Right lobe of liver (tissue), 6 donors: ENCODE measurements around the gene KCNA3. TPM values are rescaled to one million over a fixed set of nuclear protein-coding genes. Genes with fewer than 3 reads are reported as not detected.
"Not testable (repeated sequence)": the region's sequence is repeated elsewhere in the genome, so short reads cannot be mapped to it uniquely, and the experiment has no call there.

Source experiments
- ATAC-seq, 4 donors: fragments of 200-7000 bp; cut with Tn5 transposase; one replicate each; pipeline ENCODE4 v1.9.1; 2020; ENCODE audit warnings: mild to moderate bottlenecking in 4 of 4, moderate library complexity in 4 of 4
- DNase-seq, 3 donors: peaks; one replicate each; pipeline ENCODE4 v3.0.0-alpha.2; 2020
- H3K27ac ChIP-seq, 3 donors: fragments of 200-600 bp; one replicate each; pipeline ENCODE4 v1.8.0; 2022
- H3K27me3 ChIP-seq, 2 donors: fragments of 200-600 bp; one replicate each; pipeline ENCODE4 v1.8.0; 2022
- H3K36me3 ChIP-seq, 4 donors: fragments of 200-600 bp; sonication (generic) in 1 of 4; one replicate each; pipeline versions ENCODE4 v1.5.1 to v1.8.0; 2017 to 2022; ENCODE audit warnings: control low read depth in 1 of 4
- H3K4me1 ChIP-seq, 4 donors: fragments of 200-600 bp; sonication (generic) in 1 of 4; one replicate each; pipeline versions ENCODE4 v1.5.1 to v1.8.0; 2017 to 2022; ENCODE audit warnings: control low read depth in 1 of 4
- H3K4me3 ChIP-seq, 3 donors: fragments of 200-600 bp; one replicate each; pipeline ENCODE4 v1.8.0; 2022
- H3K9me3 ChIP-seq, 4 donors: fragments of 200-600 bp; sonication (generic) in 1 of 4; one replicate each; pipeline versions ENCODE4 v1.5.1 to v1.8.0; 2017 to 2022; ENCODE audit warnings: control low read depth in 1 of 4
- POLR2A ChIP-seq: fragments of 450-650 bp; IDR thresholded peaks from one replicate; pipeline ENCODE4 v1.6.1; 2017; ENCODE audit warnings: antibody characterized with exemption, mild to moderate bottlenecking
- WGBS: methylation state at CpG from one replicate; pipeline ENCODE4 v1.1.6; 2018; ENCODE audit warnings: low coverage, low lambda C conversion rate; ENCODE audit not compliant: insufficient coverage; ENCODE audit errors: missing lambda C conversion rate; 5-methylcytosine and 5-hydroxymethylcytosine counted together
- intact Hi-C, 2 donors: fragments of 100-400 bp; cut with DNase I; formaldehyde crosslinking; loops; one replicate each; pipeline versions ENCODE4 v1.11.2 to v1.14.1; 2022
- total RNA-seq, 6 experiments: library from RNA; depleted of rRNA in 2 of 6; stranded (reverse); fragments of >200 nt in 2 of 6; fragmentation: NEBNext Ultra II Directional in 3 of 6; extraction: Animal tissue kit (Norgen Biotek cat#: 25700) in 3 of 6; gene quantifications; one replicate each; pipeline versions ENCODE4 v1.1.0 to v1.2.4, GENCODE V29; 2016 to 2023
- TF ChIP-seq, protein P1 (sequence below), 4 donors: fragments of 200-600 bp in 3 of 4; fragments of 450-650 bp in 1 of 4; IDR thresholded peaks; one replicate each; pipeline versions ENCODE4 v1.5.1 to v1.8.0; 2016 to 2022; ENCODE audit warnings: antibody characterized with exemption in 4 of 4, mild to moderate bottlenecking in 2 of 4
- donor health status: DM: no; HTN: yes; CAD: no.
- donor health status: DM: no; HTN: no; CAD: no.
- donor health status: DM: no; HTN: no; CAD: no.
- donor health status: DM: no; HTN: yes; CAD: no.
- donor health status: DM: no; HTN: yes; CAD: no.

KCNA3 gene
- total RNA-seq, 6 experiments from 2014 or later, result 0.09 to 1.2 (median 0.45) TPM

DNA sequence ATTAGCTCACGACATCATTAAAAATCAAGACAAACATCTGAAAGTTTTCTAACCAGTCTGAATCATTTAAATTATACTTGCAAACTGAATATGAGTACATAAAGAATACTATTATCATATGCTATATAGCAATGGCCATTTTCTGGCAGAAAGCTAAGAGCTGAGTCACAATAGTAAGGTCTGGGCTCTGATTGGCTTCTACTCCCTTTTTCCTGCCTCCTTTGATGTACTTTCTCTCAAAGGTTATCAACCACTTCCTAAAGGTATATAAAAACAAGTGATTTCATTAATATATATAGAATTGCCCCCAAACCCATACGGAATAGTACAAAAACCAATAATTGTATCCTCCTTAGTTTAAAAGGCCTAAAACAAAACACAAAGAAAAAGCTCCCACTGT lies 7.0 kb downstream of the KCNA3 start:
- ATAC-seq (no peak), DNase-seq (no peak)
- H3K9me3 ChIP-seq, result no peaks in the 10 kb centered on the region
- H3K36me3 ChIP-seq, result no peaks in the 10 kb centered on the region
- H3K4me1 ChIP-seq, result no peaks in the 10 kb centered on the region
- no peak overlapping the region for H3K4me3 ChIP-seq
- TF ChIP-seq, protein P1, sequence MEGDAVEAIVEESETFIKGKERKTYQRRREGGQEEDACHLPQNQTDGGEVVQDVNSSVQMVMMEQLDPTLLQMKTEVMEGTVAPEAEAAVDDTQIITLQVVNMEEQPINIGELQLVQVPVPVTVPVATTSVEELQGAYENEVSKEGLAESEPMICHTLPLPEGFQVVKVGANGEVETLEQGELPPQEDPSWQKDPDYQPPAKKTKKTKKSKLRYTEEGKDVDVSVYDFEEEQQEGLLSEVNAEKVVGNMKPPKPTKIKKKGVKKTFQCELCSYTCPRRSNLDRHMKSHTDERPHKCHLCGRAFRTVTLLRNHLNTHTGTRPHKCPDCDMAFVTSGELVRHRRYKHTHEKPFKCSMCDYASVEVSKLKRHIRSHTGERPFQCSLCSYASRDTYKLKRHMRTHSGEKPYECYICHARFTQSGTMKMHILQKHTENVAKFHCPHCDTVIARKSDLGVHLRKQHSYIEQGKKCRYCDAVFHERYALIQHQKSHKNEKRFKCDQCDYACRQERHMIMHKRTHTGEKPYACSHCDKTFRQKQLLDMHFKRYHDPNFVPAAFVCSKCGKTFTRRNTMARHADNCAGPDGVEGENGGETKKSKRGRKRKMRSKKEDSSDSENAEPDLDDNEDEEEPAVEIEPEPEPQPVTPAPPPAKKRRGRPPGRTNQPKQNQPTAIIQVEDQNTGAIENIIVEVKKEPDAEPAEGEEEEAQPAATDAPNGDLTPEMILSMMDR (IDR thresholded peaks at IDR 0.05), result no peak
- TF ChIP-seq POLR2A, result no peak
- WGBS, result 51% methylated on average over 2 of the region's 2 CpGs
- no peaks in the 10 kb centered on the region for H3K27me3 ChIP-seq
- intact Hi-C loops, result no loop called here
- H3K27ac ChIP-seq, result no peak overlapping the region

DNA sequence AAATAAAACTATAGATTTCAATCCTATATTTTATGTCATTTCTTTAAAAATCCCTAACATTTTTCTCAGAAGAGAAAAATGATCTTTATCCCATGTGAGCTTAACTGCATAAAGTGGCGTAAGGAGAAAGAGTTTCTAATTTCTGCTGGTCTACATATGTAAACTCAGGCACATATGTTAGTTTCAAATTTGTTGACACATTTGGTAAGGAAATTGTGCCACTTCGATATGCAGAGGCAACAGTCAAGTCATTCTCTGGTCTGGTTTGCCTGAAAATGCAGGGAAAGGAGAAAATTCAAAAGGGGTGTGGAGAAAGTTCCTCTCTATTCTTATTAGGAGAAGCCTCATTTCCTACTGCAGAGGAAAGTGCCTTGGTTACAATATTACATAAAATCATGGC lies 11.5 kb downstream of the KCNA3 start:
- TF ChIP-seq, protein P1 (IDR thresholded peaks at IDR 0.05), result no peak

GRCh38 chr1:110659559-110659958 lies 15.2 kb downstream of the KCNA3 start:
- H3K27ac ChIP-seq, ATAC-seq, H3K4me3 ChIP-seq, H3K27me3 ChIP-seq, DNase-seq, H3K9me3 ChIP-seq, intact Hi-C loops, H3K4me1 ChIP-seq, H3K36me3 ChIP-seq: not testable (repeated sequence)
- WGBS, result 77% methylated on average over 3 of the region's 3 CpGs

More for the DNA sequence above, 11.5 kb downstream of the KCNA3 start:
- ATAC-seq (no peak), DNase-seq (no peak)
- no peaks in the 10 kb centered on the region for H3K36me3 ChIP-seq
- no peaks in the 10 kb centered on the region for H3K27me3 ChIP-seq
- no peaks in the 10 kb centered on the region for H3K4me1 ChIP-seq
- H3K4me3 ChIP-seq, result no peak overlapping the region
- 59% methylated on average over 2 of the region's 2 CpGs for WGBS
- no peaks in the 10 kb centered on the region for H3K9me3 ChIP-seq
- no peak overlapping the region for H3K27ac ChIP-seq
- intact Hi-C loops, result no loop called here

GRCh38 chr1:110657351-110657750 lies 17.4 kb downstream of the KCNA3 start:
- Histone ChIP-seq H3K27me3 (no peaks in the 10 kb centered on the region), H3K36me3 (no peaks in the 10 kb centered on the region), H3K9me3 (no peaks in the 10 kb centered on the region), H3K4me3 (no peak overlapping the region), H3K27ac (no peak overlapping the region), H3K4me1 (no peaks in the 10 kb centered on the region)
- 57% methylated on average over 2 of the region's 2 CpGs for WGBS
- ATAC-seq, result no peak
- no peak for TF ChIP-seq POLR2A
- TF ChIP-seq, protein P1 (IDR thresholded peaks at IDR 0.05), result no peak
- intact Hi-C loops, result no loop called here
- no peak for DNase-seq

DNA sequence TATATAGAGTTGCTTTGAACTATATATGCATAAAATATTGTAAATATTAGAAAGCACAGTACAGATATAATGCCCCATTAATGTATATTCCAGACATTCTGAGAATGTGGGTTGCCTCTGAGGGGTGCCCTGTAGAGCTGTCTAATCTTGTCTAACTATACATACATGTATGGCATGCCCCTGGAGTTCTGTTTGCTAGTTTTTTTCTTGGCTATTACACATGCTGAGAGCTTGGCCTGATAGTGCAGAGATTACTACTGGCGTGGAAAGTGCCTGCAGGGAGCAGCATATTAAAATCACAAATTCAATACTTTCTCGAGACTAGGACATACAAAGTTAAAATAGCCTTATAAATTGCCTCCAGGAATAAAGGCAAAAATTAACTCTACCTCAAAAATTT lies 24.1 kb downstream of the KCNA3 start:
- no peaks in the 10 kb centered on the region for H3K36me3 ChIP-seq
- H3K9me3 ChIP-seq, result no peaks in the 10 kb centered on the region
- intact Hi-C loops, result no loop called here
- TF ChIP-seq, protein P1 (IDR thresholded peaks at IDR 0.05), result no peak
- TF ChIP-seq POLR2A, result no peak
- DNase-seq (no peak), ATAC-seq (no peak)
- WGBS, result 57% methylated on average over 2 of the region's 2 CpGs
- H3K27ac ChIP-seq, result no peak overlapping the region
- no peak overlapping the region for H3K4me3 ChIP-seq
- no peaks in the 10 kb centered on the region for H3K4me1 ChIP-seq
- no peaks in the 10 kb centered on the region for H3K27me3 ChIP-seq
